ENCODE measurements around the gene TPK1. TPM values are rescaled to one million over a fixed set of nuclear protein-coding genes. Genes with fewer than 3 reads are reported as not detected.
"Not testable (repeated sequence)": the region's sequence is repeated elsewhere in the genome, so short reads cannot be mapped to it uniquely, and the experiment has no call there.

TPK1 gene
- total RNA-seq, 1 donor from 2014 or later: 11.3 TPM

GRCh38 chr7:144780071-144780608 lies 55.7 kb downstream of the TPK1 start:
- DNase-seq (ENCODE audit: extremely low read depth, low read depth, low spot score): no peak

- not testable (repeated sequence) for DNase-seq (ENCODE audit: extremely low read depth, low read depth, low spot score)
These were observed 58.0 kb downstream of the TPK1 start for GRCh38 chr7:144777889-144778288.

DNA sequence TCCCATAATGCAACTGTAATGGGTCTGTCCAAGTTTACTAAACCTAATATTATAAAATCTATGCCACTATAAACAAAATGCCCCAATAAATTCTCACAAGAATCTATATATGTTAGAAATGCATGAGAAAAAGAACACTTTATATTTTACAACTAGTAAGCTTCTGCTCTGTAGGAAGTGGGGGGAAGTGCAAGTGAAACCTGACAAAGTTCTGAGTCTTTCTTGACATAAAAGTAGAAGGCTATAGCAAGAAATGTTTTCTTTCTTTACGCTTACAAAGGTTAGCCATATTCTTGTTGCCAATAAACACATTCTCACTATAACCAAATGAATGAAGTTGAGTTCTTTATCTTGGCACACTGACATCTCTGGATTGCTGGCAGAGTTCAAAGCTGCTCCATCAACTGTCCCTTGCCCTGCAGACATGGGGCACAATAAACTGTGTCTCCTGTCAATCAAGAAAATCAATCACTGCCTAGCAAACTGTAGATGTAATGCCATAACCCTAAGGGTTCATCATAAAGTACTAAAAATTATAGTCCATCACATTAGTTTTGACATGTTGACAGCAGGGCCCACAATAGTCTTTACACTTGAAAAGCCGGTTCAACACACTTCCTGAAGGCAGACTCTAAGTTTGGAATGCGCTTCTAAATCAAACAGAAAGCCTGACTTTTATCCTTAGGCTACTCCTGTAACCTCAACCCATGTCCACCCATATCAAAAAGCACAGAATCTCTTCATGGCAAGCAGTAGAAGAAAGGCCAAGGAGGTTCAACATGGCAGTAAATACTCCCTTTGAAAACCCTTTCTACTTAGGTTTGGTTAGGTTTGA lies 58.6 kb downstream of the TPK1 start:
- no peak for DNase-seq (ENCODE audit: extremely low read depth, low read depth, low spot score)

DNA sequence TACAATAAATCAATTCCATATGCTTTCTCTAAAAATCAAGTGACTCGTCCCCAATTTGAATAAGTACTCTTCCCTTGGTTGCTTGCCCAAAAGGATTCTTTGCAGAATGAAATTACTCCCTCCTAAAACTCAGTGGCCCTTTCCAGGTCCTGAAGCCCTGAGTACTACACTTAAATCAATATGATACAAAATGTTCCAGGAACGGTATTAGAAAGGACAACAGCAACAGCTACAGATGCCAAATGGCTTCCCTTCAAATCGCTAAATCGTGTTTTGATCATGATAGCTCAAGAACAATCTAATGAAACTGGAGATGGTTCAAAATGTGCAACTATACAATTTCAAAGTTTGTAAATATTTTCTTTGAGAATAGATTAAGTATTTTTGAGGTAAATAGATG lies 59.4 kb downstream of the TPK1 start:
- DNase-seq (ENCODE audit: extremely low read depth, low read depth, low spot score): no peak

DNA sequence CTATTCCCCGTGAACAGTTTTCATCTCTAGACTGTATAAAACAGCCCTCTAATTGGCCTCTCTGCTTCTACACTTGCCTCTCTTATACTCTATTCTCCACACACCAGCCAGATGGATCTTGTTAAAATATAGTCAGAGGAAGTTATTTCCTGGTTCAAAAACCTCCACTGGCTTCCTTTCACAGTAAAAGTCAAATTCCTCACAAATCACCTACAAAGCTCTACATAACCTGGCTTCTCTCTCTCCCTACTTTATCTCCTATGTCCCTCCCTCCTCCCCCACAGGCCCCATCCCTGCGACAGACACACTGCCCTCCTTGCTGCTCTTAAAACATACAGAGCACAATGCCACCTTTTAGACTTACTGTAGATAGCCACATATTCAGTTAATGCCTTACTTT lies 60.1 kb downstream of the TPK1 start:
- DNase-seq (ENCODE audit: extremely low read depth, low read depth, low spot score): no peak

- DNase-seq (ENCODE audit: extremely low read depth, low read depth, low spot score): no peak
These were observed 63.9 kb downstream of the TPK1 start for GRCh38 chr7:144771927-144772326.

DNA sequence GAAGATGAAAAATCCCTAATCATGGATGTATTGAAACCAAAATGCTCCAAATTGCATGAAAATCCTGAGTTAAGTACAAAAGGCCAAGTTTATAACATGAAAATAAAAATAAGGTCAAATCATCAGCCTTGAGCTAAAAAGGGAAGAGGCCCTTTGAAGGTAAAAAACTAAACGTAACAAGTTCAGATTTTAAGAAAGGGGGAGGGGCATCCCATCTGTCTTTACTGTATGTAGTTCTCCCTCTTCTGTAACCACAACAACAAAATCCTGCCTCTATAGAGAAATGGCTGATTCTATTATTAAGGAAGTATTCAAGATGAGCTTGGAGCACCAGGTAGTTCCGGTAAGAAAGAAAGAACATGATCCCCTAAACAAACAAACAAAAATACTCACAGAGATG lies 64.7 kb downstream of the TPK1 start:
- no peak for DNase-seq (ENCODE audit: extremely low read depth, low read depth, low spot score)

DNA sequence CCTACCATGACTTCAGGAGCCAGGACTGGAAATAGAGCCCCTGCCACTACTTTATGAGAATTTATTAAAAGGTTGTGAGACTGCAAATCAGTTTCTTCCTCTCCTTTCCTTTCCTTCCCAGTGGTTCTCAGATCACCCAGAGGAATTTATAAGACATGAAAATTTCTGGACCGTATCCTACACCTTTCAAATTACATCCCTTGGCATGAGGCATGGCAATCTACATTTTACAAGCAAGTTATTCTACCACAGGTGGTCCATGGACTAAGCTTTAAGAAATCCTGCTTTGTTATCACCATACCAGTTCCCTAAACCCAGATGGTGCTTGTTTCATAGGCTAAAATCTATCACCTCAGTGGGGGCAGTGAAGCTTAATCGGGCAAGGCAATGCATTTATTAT lies 66.5 kb downstream of the TPK1 start:
- no peak for DNase-seq (ENCODE audit: extremely low read depth, low read depth, low spot score)

- DNase-seq (ENCODE audit: extremely low read depth, low read depth, low spot score): no peak
These were observed 67.2 kb downstream of the TPK1 start for GRCh38 chr7:144768633-144769032.

- no peak for DNase-seq (ENCODE audit: extremely low read depth, low read depth, low spot score)
These were observed 72.6 kb downstream of the TPK1 start for GRCh38 chr7:144763291-144763690.

- DNase-seq (ENCODE audit: extremely low read depth, low read depth, low spot score): no peak
These were observed 73.0 kb downstream of the TPK1 start for GRCh38 chr7:144762853-144763252.

GRCh38 chr7:144761493-144761892 lies 74.4 kb downstream of the TPK1 start:
- DNase-seq (ENCODE audit: extremely low read depth, low read depth, low spot score): no peak

GRCh38 chr7:144759653-144760052 lies 76.2 kb downstream of the TPK1 start:
- no peak for DNase-seq (ENCODE audit: extremely low read depth, low read depth, low spot score)

DNA sequence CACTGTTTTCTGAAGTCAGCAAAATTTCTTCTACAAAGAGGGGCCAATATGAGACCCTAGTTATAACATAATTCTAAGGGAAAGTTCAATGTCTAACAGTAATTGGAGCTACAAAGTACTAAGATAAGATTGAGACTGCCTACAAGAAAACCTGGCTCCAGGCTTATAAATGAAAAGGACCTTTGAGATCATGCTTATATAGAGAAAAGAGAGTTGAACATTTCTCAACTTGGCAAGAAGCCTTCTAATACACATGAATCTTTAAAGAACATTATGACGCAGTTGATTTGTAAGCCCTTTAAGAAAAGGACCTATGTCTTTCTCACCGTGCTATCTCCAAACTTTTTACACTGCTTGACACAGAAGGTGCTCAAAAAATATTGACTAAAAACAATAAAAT lies 87.9 kb downstream of the TPK1 start:
- DNase-seq (ENCODE audit: extremely low read depth, low read depth, low spot score): no peak

DNA sequence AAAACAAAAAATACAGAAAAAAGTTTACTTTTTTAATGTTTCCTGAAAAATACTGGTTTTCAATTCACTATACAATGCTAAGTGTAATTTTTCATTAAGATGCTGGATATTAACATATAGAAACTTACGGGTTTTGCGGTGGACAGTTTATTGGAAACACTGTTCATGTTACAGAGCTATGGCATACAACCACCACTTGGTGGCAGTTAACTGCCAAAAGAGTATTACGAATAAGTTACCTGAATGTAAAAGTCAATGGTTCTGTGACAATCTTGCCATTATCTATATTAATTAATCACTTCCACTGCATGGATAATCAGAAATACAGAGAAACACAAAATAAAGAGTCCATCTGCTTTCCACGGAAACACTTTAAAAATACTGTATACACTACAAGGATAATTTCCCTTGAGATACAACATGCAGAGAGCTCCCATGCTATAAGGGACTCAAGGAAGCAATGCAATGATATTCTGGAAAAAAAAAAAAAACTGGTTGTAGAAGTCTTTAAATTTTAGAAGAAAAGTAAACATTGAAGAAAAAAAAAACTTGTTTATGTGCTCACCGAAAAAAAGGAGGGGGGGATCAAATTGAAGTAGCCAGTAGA lies 97.0 kb downstream of the TPK1 start:
- no peak for DNase-seq (ENCODE audit: extremely low read depth, low read depth, low spot score)

- DNase-seq (ENCODE audit: extremely low read depth, low read depth, low spot score): no peak
These were observed 97.7 kb downstream of the TPK1 start for GRCh38 chr7:144738146-144738545.

DNA sequence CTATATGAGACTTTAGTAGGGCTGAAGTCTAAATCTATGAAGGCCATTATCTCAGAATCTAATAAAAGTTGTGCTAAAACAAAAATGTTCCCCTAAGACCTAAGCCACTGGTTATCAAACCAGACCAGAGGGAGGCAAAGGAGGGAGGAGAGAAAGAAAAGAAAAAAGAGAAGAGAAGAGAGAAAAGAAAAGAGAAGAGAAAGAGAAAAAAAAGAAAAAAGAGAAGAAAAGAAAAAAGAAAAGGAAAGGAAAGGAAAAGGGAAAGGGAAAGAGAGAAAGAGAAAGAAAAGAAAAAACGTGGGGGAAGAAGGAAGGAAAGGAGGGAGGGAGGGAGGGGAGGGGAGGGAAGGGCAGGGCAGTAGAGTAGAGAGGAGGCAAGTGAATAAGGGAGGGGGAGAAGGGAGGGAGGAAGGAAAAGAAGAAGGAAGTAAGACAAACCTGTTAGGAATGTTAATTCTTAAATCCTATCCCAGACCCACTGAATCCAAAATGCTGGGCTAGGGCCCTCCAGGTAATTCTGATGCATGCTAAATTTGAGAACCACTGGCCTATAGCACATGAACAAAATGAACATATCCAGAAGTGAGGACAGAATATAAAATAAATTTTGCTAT lies 98.9 kb downstream of the TPK1 start:
- no peak for DNase-seq (ENCODE audit: extremely low read depth, low read depth, low spot score)

DNA sequence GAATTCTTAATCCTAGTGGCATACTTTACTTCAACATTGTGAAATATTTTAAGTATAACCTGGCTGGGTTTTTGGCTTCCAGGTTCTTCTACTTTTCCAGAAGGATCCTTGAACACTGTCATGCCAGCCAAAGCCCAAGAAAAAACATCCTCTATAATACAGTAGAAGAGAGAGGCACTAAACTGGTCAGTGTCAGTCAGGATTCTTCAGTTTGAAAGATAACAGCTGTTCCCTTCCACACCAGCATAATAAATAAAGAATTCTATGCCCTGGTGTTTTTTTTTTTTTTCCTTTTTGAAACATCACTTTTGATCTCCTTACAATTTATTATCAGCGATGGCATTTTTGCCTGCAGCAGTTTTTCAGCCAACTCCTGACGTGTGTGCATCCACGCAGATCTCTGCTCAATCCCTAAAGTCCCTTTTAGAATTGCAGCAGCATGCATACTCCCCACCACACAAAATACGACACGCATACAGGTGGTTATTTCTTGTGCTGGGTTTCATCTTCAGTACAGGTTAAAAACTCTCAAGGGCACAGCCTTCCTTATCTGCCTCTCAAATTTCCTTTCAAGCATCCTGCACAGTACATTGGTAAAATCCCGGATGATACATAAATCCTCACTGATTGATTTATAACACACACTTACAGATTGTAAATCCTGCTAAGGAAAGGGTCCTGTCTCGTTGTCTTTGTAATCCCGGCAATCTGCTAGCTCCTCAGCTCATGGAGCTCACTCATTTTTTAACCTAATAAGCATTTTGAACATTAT lies 100.2 kb downstream of the TPK1 start:
- DNase-seq (ENCODE audit: extremely low read depth, low read depth, low spot score): no peak

- DNase-seq (ENCODE audit: extremely low read depth, low read depth, low spot score): no peak
These were observed 104.0 kb downstream of the TPK1 start for GRCh38 chr7:144731661-144732351.

DNA sequence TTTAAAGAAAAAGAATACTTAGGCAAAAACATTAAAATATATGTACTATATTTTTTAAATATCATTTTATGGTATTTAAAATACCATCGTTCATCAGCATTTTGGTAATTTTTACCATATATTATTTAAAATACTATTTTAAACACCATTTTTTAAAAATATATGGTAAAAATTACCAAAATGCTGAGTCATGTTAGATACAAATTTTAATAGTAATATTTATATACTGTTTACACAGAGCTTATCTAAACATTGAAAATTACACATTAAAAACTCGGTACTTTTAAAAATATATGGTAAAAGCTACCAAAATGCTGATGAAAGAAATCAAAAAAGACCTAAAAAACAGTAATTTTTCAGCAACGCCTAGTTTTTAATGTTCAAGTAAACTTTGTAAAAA lies 105.6 kb downstream of the TPK1 start:
- DNase-seq (ENCODE audit: extremely low read depth, low read depth, low spot score): no peak
